HG03095 (cell line): ENCODE measurements around the gene B3GNT3.

Experiments used
- ATAC-seq: cut with Tn5 transposase; IDR thresholded peaks from one replicate; pipeline ENCODE4 v1.9.1; 2021; ENCODE audit warnings: moderate library complexity; ENCODE audit not compliant: unreplicated experiment

The B3GNT3 gene

GRCh38 chr19:17794731-17795494, at the start of gene B3GNT3:
B3GNT3 (plus strand) TSS chr19:17795138; CDS start chr19:17807808, 12,670 bp downstream.
- ATAC-seq: no peak

- ATAC-seq: peak; percentile 48
Measured at GRCh38 chr19:17747205-17748098, 47.5 kb upstream of the B3GNT3 start.

GRCh38 chr19:17748884-17749638, 45.9 kb upstream of the B3GNT3 start:
- no peak for ATAC-seq

GRCh38 chr19:17749912-17750317, 45.0 kb upstream of the B3GNT3 start:
- ATAC-seq: no peak

GRCh38 chr19:17751103-17751911, 43.6 kb upstream of the B3GNT3 start, which contains the start of gene FCHO1:
FCHO1 (plus strand) TSS chr19:17751477; CDS start chr19:17755165, 3,688 bp downstream.
- no peak for ATAC-seq

- no peak for ATAC-seq
Measured at GRCh38 chr19:17751912-17752273, 43.0 kb upstream of the B3GNT3 start.

- no peak for ATAC-seq
Measured at GRCh38 chr19:17752865-17753639, 41.9 kb upstream of the B3GNT3 start.

GRCh38 chr19:17753976-17754375, 41.0 kb upstream of the B3GNT3 start:
- no peak for ATAC-seq

GRCh38 chr19:17754634-17755442, 40.1 kb upstream of the B3GNT3 start:
- ATAC-seq: peak; percentile 48

- ATAC-seq: no peak
Measured at GRCh38 chr19:17755443-17755890, 39.5 kb upstream of the B3GNT3 start.

GRCh38 chr19:17755977-17756670, 38.8 kb upstream of the B3GNT3 start:
- ATAC-seq: no peak

GRCh38 chr19:17757125-17757524, 37.8 kb upstream of the B3GNT3 start:
- ATAC-seq: no peak

GRCh38 chr19:17758515-17758914, 36.4 kb upstream of the B3GNT3 start:
- no peak for ATAC-seq

- ATAC-seq: no peak
Measured at GRCh38 chr19:17761148-17761547, 33.8 kb upstream of the B3GNT3 start.

- ATAC-seq: no peak
Measured at GRCh38 chr19:17762505-17763229, 32.3 kb upstream of the B3GNT3 start.

GRCh38 chr19:17764348-17764747, 30.6 kb upstream of the B3GNT3 start:
- ATAC-seq: no peak

GRCh38 chr19:17765069-17765618, 29.8 kb upstream of the B3GNT3 start:
- ATAC-seq: no peak
